ENCODE data around the gene RNF166.
A peak's percentile ranks its signal among the peaks of the same experiment; 100 is the strongest.

Gene RNF166

GRCh38 chr16:88692861-88693260 is 13.3 kb downstream of the RNF166 start:
- no peak for DNase-seq (ENCODE audit: low read depth in 3 of 3)

- no peak for DNase-seq (ENCODE audit: low read depth in 3 of 3)
Measured at GRCh38 chr16:88691924-88692560, 14.2 kb downstream of the RNF166 start.

GRCh38 chr16:88691129-88691813 is 14.9 kb downstream of the RNF166 start:
- DNase-seq (ENCODE audit: low read depth in 3 of 3) = no peak

GRCh38 chr16:88690341-88691128 is 15.7 kb downstream of the RNF166 start:
- DNase-seq (ENCODE audit: low read depth in 3 of 3) = no peak

- no peak for DNase-seq (ENCODE audit: low read depth in 3 of 3)
Measured at GRCh38 chr16:88688013-88688778, 18.0 kb downstream of the RNF166 start.

- no peak for DNase-seq (ENCODE audit: low read depth in 3 of 3)
Measured at GRCh38 chr16:88687676-88688012, 18.6 kb downstream of the RNF166 start.

GRCh38 chr16:88687254-88687576 is 19.0 kb downstream of the RNF166 start:
- DNase-seq (ENCODE audit: low read depth in 3 of 3) = no peak

GRCh38 chr16:88686439-88687253 is 19.6 kb downstream of the RNF166 start, which contains the start of gene SNAI3:
Gene SNAI3 (minus strand): TSS chr16:88686507. CDS start chr16:88686406, 101 bp downstream.
- DNase-seq (ENCODE audit: low read depth in 3 of 3) = peak; percentile 75 to 86 (median 78)

GRCh38 chr16:88686062-88686438 is 20.2 kb downstream of the RNF166 start:
- DNase-seq (ENCODE audit: low read depth in 3 of 3) = no peak

GRCh38 chr16:88685156-88686061 is 20.8 kb downstream of the RNF166 start:
- DNase-seq (ENCODE audit: low read depth in 3 of 3) = peak in 1 of 3 experiments; percentile 72

GRCh38 chr16:88684569-88685155 is 21.5 kb downstream of the RNF166 start:
- DNase-seq (ENCODE audit: low read depth in 3 of 3) = no peak

GRCh38 chr16:88681709-88682451 is 24.3 kb downstream of the RNF166 start:
- DNase-seq (ENCODE audit: low read depth in 3 of 3) = peak in 1 of 3 experiments; percentile 72

GRCh38 chr16:88681084-88681680 is 25.0 kb downstream of the RNF166 start:
- DNase-seq (ENCODE audit: low read depth in 3 of 3) = no peak

GRCh38 chr16:88680554-88681083 is 25.6 kb downstream of the RNF166 start:
- no peak for DNase-seq (ENCODE audit: low read depth in 3 of 3)

GRCh38 chr16:88678224-88678979 is 27.8 kb downstream of the RNF166 start:
- no peak for DNase-seq (ENCODE audit: low read depth in 3 of 3)

- DNase-seq (ENCODE audit: low read depth in 3 of 3) = no peak
Measured at GRCh38 chr16:88677721-88678120, 28.5 kb downstream of the RNF166 start.

- no peak for DNase-seq (ENCODE audit: low read depth in 3 of 3)
Measured at GRCh38 chr16:88676502-88677242, 29.5 kb downstream of the RNF166 start.

All from stimulated activated CD4-positive, alpha-beta T cell treated with anti-CD3 and anti-CD28 coated beads, TNF-alpha, amount 100 ng/mL, for 24 hours (primary cell).